ENCODE results near the gene NEU2.
"Not testable (repeated sequence)": the region's sequence is repeated elsewhere in the genome, so short reads cannot be mapped to it uniquely, and the experiment has no call there.

The NEU2 gene

GRCh38 chr2:233010569-233011267 is 21.8 kb upstream of the NEU2 start:
- DNase-seq (ENCODE audit: low spot score), result no peak

- no peak for DNase-seq (ENCODE audit: low spot score)
These were observed 21.2 kb upstream of the NEU2 start for GRCh38 chr2:233011268-233011650.

GRCh38 chr2:233011702-233012131 is 20.8 kb upstream of the NEU2 start:
- DNase-seq (ENCODE audit: low spot score), result no peak

- DNase-seq (ENCODE audit: low spot score), result no peak
These were observed 20.0 kb upstream of the NEU2 start for GRCh38 chr2:233012301-233012971.

- DNase-seq (ENCODE audit: low spot score), result peak; percentile 81
These were observed 19.4 kb upstream of the NEU2 start, which contains the start of gene NGEF for GRCh38 chr2:233013027-233013461. Gene NGEF (minus strand): TSS chr2:233013256. CDS start chr2:232974890, 38,366 bp downstream.

- DNase-seq (ENCODE audit: low spot score), result no peak
These were observed 18.8 kb upstream of the NEU2 start for GRCh38 chr2:233013650-233014049.

GRCh38 chr2:233015019-233015645 is 17.3 kb upstream of the NEU2 start:
- no peak for DNase-seq (ENCODE audit: low spot score)

GRCh38 chr2:233017947-233018346 is 14.5 kb upstream of the NEU2 start:
- no peak for DNase-seq (ENCODE audit: low spot score)

- DNase-seq (ENCODE audit: low spot score), result not testable (repeated sequence)
These were observed 12.9 kb upstream of the NEU2 start for GRCh38 chr2:233019610-233020009.

GRCh38 chr2:233020454-233020853 is 12.0 kb upstream of the NEU2 start:
- no peak for DNase-seq (ENCODE audit: low spot score)

GRCh38 chr2:233021771-233022170 is 10.7 kb upstream of the NEU2 start:
- no peak for DNase-seq (ENCODE audit: low spot score)

GRCh38 chr2:233022561-233022960 is 9.9 kb upstream of the NEU2 start:
- DNase-seq (ENCODE audit: low spot score), result no peak

- no peak for DNase-seq (ENCODE audit: low spot score)
These were observed 9.3 kb upstream of the NEU2 start for GRCh38 chr2:233023007-233023760.

- no peak for DNase-seq (ENCODE audit: low spot score)
These were observed 8.6 kb upstream of the NEU2 start for GRCh38 chr2:233023761-233024410.

- no peak for DNase-seq (ENCODE audit: low spot score)
These were observed 6.8 kb upstream of the NEU2 start for GRCh38 chr2:233025706-233026105.

- no peak for DNase-seq (ENCODE audit: low spot score)
These were observed 6.2 kb upstream of the NEU2 start for GRCh38 chr2:233026198-233026813.

- no peak for DNase-seq (ENCODE audit: low spot score)
These were observed 3.2 kb upstream of the NEU2 start for GRCh38 chr2:233029321-233029720.

GRCh38 chr2:233031556-233032500 is 644 bp upstream of the NEU2 start:
- DNase-seq (ENCODE audit: low spot score), result no peak

GRCh38 chr2:233033672-233034071 is 1.2 kb downstream of the NEU2 start:
- no peak for DNase-seq (ENCODE audit: low spot score)

Measured in HuH-7 (cell line).